Subcutaneous adipose tissue (tissue), 4 donors: ENCODE measurements around the gene HNMT. TPM values are rescaled to one million over a fixed set of nuclear protein-coding genes. Genes with fewer than 3 reads are reported as not detected.

Source experiments
- total RNA-seq, 4 donors: library from RNA; depleted of rRNA; stranded (reverse); fragments of >200 nt; gene quantifications; one replicate each; pipeline ENCODE4 v1.1.0, GENCODE V29; 2016
- TF ChIP-seq, protein P1 (sequence below): fragments of 450-650 bp; IDR thresholded peaks from one replicate; pipeline ENCODE4 v1.5.1; 2016; ENCODE audit warnings: low read depth, mild to moderate bottlenecking, control low read depth, antibody characterized with exemption, moderate library complexity

HNMT gene
- total RNA-seq, 4 donors from 2014 or later: 135 to 329 (median 220) TPM

DNA sequence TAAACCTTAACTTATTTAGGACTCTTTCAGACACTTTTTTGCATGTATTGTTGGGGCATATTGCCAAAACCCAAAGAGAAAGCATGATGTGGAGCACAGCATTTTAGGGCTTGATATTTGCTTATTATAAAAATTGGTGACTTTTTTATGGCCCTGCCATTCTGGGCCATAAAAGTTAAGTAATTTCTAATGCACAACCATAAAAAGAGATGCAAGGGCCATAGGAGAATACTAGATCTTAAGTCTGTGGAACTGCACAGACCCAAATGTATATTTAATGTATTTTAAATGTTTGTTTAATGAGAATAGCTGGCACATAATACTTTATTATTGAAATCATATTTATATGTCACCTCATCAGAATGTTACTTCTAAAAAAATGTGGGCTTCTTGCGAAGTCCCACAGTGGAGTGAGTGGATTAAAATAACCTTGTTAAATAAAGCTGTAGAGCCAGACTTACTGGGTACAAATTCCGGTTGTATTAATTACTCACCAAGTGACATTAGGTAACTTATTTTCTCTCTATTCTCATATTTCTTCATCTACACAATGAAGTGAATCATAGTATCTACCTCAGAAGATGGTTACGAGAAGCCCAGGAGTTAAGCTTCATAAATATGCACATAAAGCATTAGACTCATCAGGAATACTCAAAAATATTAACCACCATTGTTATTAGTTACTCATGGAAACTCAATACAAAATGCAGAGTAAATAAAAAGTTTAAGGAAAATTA lies 52.2 kb downstream of the HNMT start:
- TF ChIP-seq, protein P1, sequence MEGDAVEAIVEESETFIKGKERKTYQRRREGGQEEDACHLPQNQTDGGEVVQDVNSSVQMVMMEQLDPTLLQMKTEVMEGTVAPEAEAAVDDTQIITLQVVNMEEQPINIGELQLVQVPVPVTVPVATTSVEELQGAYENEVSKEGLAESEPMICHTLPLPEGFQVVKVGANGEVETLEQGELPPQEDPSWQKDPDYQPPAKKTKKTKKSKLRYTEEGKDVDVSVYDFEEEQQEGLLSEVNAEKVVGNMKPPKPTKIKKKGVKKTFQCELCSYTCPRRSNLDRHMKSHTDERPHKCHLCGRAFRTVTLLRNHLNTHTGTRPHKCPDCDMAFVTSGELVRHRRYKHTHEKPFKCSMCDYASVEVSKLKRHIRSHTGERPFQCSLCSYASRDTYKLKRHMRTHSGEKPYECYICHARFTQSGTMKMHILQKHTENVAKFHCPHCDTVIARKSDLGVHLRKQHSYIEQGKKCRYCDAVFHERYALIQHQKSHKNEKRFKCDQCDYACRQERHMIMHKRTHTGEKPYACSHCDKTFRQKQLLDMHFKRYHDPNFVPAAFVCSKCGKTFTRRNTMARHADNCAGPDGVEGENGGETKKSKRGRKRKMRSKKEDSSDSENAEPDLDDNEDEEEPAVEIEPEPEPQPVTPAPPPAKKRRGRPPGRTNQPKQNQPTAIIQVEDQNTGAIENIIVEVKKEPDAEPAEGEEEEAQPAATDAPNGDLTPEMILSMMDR: no peak

GRCh38 chr2:138017824-138018223 lies 53.6 kb downstream of the HNMT start:
- TF ChIP-seq, protein P1: no peak

- TF ChIP-seq, protein P1: no peak
Observed at GRCh38 chr2:138018866-138019688, 54.8 kb downstream of the HNMT start.

GRCh38 chr2:138020432-138020831 lies 56.2 kb downstream of the HNMT start:
- TF ChIP-seq, protein P1: no peak

DNA sequence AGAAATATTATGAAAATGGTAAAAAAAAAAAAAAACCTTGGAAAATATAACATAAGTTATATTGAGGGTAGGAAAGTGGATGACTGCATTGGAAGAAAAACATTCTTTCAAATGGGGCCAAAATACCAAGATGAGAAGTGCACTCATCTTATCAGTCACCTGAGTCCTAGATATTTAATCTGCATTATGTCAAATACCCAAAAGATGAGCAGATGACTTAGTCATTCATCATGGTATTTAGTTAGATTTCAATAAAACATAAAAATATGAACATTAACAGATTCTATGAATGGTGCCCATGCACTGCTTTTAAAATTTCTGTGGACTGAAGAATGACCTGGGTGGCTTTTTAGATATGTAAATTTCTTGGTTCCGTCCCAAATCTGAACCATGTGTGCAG lies 56.9 kb downstream of the HNMT start:
- TF ChIP-seq, protein P1: no peak

DNA sequence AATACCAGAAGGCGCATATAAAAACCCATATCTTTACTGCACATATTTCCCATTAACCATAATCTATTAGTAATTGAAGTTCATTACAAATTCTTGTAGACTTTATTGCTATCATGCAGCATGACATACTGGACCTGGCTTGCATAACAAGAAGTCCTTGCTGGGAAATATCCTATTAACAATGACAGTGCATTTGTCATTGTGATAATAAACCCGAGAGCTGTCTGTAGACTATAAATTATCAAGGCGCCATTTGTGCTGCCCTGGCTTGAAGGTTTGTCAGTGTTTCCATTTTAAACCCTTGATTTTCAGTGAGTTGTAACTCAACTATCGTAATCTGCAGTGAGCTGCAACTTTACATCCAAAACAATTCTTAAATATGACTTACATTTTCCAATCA lies 59.0 kb downstream of the HNMT start:
- TF ChIP-seq, protein P1: no peak

DNA sequence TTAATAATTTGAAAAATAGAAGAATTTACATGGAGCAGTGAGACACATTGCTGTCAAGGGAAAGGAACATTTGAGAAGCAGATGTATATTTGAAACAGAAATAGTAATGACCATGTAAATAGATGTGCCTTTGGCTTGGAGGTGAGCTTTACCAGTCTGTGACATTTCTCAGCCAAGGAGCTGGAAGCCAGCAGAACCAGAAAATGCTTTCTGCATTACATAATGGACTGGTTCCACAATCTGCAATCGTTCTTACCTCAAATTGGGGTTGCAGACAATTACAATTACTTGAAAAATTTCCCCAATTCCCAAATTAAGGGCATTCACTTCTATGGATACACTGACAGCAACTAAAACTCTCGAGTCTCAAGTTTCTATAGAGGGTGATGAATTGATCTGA lies 59.7 kb downstream of the HNMT start:
- TF ChIP-seq, protein P1: no peak
